Thymus (tissue), 11 donors: ENCODE results near the gene GOLGA8S. TPM values are rescaled to one million over a fixed set of nuclear protein-coding genes. Genes with fewer than 3 reads are reported as not detected.
"Not testable (repeated sequence)": the region's sequence is repeated elsewhere in the genome, so short reads cannot be mapped to it uniquely, and the experiment has no call there.

ENCODE experiments used
- DNase-seq, 9 donors: peaks; one replicate each; pipeline ENCODE4 v3.0.0-alpha.2; 2013; ENCODE audit warnings: low spot score in 9 of 9, low read depth in 6 of 9, missing footprints in 1 of 9
- H3K27ac ChIP-seq, 2 donors: one replicate each; pipeline ENCODE4 v1.5.1; 2013; ENCODE audit warnings: control low read depth in 1 of 2, low read depth in 1 of 2, low read length in 1 of 2, mild to moderate bottlenecking in 1 of 2, moderate library complexity in 1 of 2
- H3K27me3 ChIP-seq, 2 donors: one replicate each; pipeline ENCODE4 v1.5.1; 2013; ENCODE audit warnings: low read length in 1 of 2; ENCODE audit not compliant: control insufficient read depth in 2 of 2, insufficient read depth in 1 of 2
- H3K36me3 ChIP-seq, 2 donors: one replicate each; pipeline ENCODE4 v1.5.1; 2013; ENCODE audit warnings: low read length in 1 of 2, mild to moderate bottlenecking in 1 of 2, moderate library complexity in 1 of 2; ENCODE audit not compliant: control insufficient read depth in 2 of 2, insufficient read depth in 2 of 2
- H3K4me1 ChIP-seq, 2 donors: one replicate each; pipeline ENCODE4 v1.5.1; 2013; ENCODE audit warnings: low read length in 2 of 2; ENCODE audit not compliant: control insufficient read depth in 2 of 2, insufficient read depth in 2 of 2
- H3K4me3 ChIP-seq, 2 donors: one replicate each; pipeline ENCODE4 v1.5.1; 2013; ENCODE audit warnings: low read length in 2 of 2, control low read depth in 1 of 2, mild to moderate bottlenecking in 1 of 2
- H3K9me3 ChIP-seq, 2 donors: one replicate each; pipeline ENCODE4 v1.5.1; 2013; ENCODE audit warnings: low read length in 1 of 2, mild to moderate bottlenecking in 1 of 2; ENCODE audit not compliant: control insufficient read depth in 2 of 2, insufficient read depth in 1 of 2
- WGBS: extraction: QIAGEN DNeasy Blood & Tissue Kit; methylation state at CpG from one replicate; pipeline ENCODE4 v1.1.7; 2013; 5-methylcytosine and 5-hydroxymethylcytosine counted together
- polyA plus RNA-seq: library from polyadenylated mRNA; stranded (reverse); fragments of 200-250 nt; gene quantifications from one replicate; pipeline ENCODE4 v1.2.3, GENCODE V29; 2013
- total RNA-seq: library from RNA; stranded (reverse); fragments of 120-200 nt; gene quantifications from one replicate; pipeline ENCODE4 v1.2.4, GENCODE V29; 2013
- donor health status: healthy.

Gene GOLGA8S
- total and polyA plus RNA-seq, 2 donors, result 0.05 to 0.23 TPM

DNA sequence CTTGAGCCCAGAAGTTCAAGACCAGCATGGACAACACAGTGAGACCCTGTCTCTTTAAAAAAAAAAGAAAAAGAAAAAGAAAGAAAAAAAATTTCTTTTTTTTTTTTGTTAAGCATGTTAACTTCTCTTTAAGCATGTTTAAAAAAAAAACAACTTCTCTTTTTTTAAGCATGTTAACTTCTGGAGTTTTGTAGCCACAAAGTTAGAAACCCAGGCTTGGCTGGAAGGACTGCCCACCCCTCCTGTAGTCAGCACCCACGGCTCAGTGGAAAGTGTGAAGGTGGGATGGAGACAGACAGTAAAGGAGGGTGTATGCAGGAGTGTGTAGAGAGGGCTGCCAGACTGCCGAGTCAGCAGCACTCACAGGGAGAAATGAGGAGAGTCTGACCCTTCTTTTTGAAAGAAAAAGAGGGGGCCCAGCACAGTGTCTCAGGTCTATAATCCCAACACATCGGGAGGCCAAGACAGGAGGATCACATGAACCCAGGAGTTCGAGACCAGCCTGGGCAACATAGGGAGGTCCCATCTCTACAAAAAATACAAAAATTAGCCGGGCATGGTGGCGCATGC lies 33.2 kb downstream of the GOLGA8S start:
- Histone ChIP-seq H3K4me1 (peaks cover 7 to 12% of the 10 kb centered on the region in 2 donors), H3K36me3 (no peaks in the 10 kb centered on the region), H3K9me3 (no peaks in the 10 kb centered on the region), H3K4me3 (no peak overlapping the region), H3K27me3 (no peaks in the 10 kb centered on the region), H3K27ac (no peak overlapping the region)
- WGBS, result 67% methylated on average over 6 of the region's 6 CpGs
- no peak for DNase-seq

DNA sequence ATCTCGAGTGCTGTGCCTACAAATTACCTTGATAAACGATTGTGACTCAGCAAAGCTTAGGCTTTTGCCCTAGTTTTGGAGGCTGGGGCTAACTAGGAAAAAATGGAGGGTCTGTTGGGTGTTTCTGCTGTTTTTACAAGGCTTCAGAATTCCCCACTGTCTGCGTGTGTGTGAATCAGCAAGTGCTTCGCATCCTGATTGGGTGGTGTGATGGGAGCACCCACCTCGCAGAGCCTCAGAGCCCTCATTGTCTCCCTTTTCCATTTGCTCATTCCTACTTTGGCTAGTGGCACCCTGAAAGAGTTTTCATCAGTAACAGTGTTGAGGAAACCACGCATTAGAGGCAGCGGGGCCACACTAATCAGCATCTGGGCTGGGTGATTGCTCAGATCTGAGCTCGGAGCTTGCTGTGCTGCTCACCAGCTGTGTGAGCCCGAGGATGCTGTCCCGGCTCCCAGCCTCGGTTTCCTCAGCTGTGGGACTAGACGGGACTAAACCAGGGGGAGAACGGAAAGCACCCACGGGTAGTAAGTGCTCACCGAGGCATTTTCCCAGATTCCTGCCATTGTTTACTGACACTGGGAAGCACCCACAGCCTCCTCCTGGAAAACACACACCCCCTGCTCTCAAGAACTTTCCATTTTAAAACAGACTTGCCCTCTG lies 40.6 kb downstream of the GOLGA8S start:
- Histone ChIP-seq H3K27me3 (no peaks in the 10 kb centered on the region), H3K4me3 (no peak overlapping the region), H3K36me3 (no peaks in the 10 kb centered on the region), H3K27ac (no peak overlapping the region), H3K9me3 (no peaks in the 10 kb centered on the region), H3K4me1 (no peaks in the 10 kb centered on the region)
- 84% methylated on average over 15 of the region's 15 CpGs for WGBS
- no peak for DNase-seq

DNA sequence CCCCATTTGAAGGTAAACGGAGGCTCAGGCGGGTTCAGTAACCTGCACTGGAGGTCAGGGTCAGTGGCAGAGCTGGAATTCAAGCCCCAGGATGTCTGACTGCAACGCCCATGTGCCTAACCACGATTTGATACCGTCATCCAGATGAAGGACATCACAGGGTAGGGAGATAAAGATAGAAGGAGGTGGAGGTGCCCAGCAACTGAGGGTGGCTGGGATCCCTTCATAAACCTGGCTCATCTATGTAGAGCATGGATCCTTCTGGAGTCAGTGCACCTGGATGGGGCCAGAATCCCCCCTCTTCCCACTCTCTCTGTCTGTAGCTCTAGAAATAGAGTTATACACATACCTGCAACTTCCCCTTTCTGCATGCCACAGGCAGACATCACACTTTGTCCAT lies 41.3 kb downstream of the GOLGA8S start:
- 82% methylated on average over 5 of the region's 5 CpGs for WGBS
- Histone ChIP-seq H3K4me1 (no peaks in the 10 kb centered on the region), H3K9me3 (no peaks in the 10 kb centered on the region), H3K27ac (no peak overlapping the region), H3K36me3 (no peaks in the 10 kb centered on the region), H3K4me3 (no peak overlapping the region), H3K27me3 (no peaks in the 10 kb centered on the region)
- DNase-seq, result no peak

DNA sequence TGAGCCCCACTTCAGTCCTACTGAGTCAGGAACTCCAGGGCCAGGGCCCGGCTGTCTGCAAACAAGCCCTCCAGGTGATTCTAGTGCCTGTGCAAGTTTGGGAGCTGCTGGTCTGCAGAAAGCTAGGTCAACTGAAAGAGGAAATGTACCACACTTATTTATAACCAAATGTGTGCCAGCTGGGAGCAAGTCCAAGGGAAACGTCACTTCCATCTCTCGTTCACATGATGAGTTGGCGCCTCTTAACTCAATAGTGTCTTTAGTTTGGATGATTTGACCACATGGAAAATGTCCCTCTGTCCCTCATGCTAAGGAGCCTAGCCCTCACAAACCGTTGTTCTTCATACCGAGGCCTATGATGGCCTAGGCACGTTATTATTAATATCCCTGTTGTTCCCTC lies 43.2 kb downstream of the GOLGA8S start:
- WGBS, result 85% methylated on average over 7 of the region's 7 CpGs
- Histone ChIP-seq H3K9me3 (no peaks in the 10 kb centered on the region), H3K4me3 (no peak overlapping the region), H3K27ac (no peak overlapping the region), H3K27me3 (no peaks in the 10 kb centered on the region), H3K36me3 (no peaks in the 10 kb centered on the region), H3K4me1 (no peaks in the 10 kb centered on the region)
- no peak for DNase-seq

DNA sequence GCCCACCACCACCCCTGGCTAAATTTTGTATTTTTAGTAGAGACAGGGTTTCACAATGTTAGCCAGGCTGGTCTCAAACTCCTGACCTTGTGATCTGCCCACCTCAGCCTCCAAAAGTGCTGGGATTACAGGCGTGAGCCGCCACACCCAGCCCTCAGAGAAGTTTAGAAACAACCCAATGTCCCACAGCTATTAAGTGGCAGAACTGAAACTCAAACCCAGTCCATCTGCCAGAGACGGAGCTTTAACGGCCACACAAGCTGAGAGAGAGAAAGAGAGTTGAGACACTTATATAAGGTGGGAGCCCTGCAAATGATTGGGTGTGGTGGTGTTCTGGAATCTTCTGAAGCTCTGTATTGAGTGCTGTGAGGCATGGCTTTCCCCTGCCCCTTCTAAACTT lies 43.8 kb downstream of the GOLGA8S start:
- not testable (repeated sequence) for H3K4me1 ChIP-seq, H3K27me3 ChIP-seq, H3K9me3 ChIP-seq, H3K27ac ChIP-seq, H3K4me3 ChIP-seq, H3K36me3 ChIP-seq, DNase-seq
- WGBS, result 98% methylated on average over 4 of the region's 4 CpGs

DNA sequence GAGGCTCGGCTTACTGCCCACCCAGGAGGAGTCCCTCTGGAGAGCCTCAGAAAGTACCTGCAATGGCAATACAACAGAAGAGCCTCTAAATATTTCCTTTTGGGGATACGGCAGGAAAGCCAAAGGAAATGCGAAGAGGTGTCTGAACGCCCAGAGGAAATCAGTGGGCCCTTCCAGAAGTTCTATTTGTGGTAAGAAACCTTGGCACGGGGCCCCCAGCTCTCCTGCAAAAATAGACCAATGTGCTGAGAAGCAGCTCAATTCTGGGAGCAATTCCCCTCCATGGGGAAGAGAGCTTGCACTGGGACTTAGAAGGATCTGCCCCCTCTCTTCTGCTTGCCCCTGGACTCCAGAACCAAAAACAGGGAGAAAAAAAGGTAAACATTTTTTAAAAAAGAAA lies 44.7 kb downstream of the GOLGA8S start:
- H3K4me3 ChIP-seq, DNase-seq, H3K27ac ChIP-seq, H3K36me3 ChIP-seq, H3K4me1 ChIP-seq, H3K27me3 ChIP-seq, H3K9me3 ChIP-seq: not testable (repeated sequence)
- WGBS, result 77% methylated on average over 5 of the region's 5 CpGs

DNA sequence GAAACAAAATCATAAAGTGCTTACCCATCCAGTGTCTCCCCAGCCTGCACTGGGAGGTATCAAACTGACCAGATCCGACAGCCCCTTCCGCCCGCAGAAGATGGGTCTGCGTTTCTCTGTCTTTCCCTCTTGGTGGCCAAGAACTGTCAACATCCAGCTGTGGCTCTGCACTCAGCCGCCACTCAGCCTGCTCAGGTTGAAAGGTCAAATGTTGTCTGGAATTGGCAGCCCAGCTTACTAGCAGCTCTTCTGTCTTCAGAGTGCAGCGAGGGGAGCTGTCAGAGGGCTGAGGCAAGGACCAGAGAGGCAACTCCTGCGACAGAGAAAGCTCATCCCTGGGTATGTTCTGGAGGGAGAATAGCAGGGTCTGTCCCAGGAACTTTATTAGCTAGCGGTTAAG lies 47.1 kb downstream of the GOLGA8S start:
- Histone ChIP-seq H3K27me3 (no peaks in the 10 kb centered on the region), H3K36me3 (no peaks in the 10 kb centered on the region), H3K4me1 (no peaks in the 10 kb centered on the region), H3K4me3 (no peak overlapping the region), H3K27ac (no peak overlapping the region), H3K9me3 (no peaks in the 10 kb centered on the region)
- 89% methylated on average over 8 of the region's 8 CpGs for WGBS
- no peak for DNase-seq

DNA sequence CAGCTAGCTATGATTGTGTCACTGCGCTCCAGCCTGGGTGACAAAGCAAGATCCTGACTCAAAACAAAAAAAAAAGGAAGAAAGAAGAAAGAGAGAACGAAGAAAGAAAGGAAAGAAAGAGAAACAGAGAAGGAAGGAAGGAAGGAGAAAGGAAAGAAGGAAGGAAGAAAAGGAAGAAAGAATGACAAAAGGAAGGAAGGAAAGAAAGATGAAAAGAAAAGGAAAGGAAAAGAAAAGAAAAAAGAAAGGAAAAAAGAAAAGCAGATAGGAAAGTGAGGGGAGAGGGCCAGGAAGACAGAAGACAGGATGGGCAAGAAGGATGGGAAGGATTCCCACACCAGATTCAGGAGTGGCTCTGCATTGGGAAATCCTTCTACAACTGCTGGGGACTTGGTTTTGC lies 47.6 kb downstream of the GOLGA8S start:
- no peak overlapping the region for H3K27ac ChIP-seq
- no peaks in the 10 kb centered on the region for H3K9me3 ChIP-seq
- no peak overlapping the region for H3K4me3 ChIP-seq
- 77% methylated on average over 2 of the region's 2 CpGs for WGBS
- no peaks in the 10 kb centered on the region for H3K4me1 ChIP-seq
- no peak for DNase-seq
- no peaks in the 10 kb centered on the region for H3K36me3 ChIP-seq
- no peaks in the 10 kb centered on the region for H3K27me3 ChIP-seq

DNA sequence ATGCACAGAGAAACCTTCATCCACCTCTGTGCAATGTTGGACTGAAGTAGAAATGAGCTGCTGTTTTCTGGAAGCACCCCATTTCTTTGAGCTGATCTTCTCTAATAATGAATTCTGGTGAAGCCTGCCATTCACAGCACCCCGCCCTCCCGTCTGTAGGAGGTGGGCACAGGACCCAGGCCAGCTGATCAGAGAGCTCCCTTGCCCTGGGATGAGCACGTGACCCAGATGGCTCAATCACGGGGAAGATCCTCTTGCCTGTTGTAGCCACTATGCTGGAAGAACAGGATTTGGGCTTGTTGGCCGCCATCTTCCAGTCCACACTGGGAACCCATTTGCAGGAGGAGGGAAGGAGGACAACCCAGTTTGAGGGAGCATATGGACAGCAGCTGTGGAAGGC lies 48.0 kb downstream of the GOLGA8S start:
- Histone ChIP-seq H3K9me3 (no peaks in the 10 kb centered on the region), H3K4me3 (no peak overlapping the region)
- 83% methylated on average over 5 of the region's 5 CpGs for WGBS

More for the DNA sequence above, 48.0 kb downstream of the GOLGA8S start:
- DNase-seq, result no peak
- Histone ChIP-seq H3K27ac (no peak overlapping the region), H3K36me3 (no peaks in the 10 kb centered on the region), H3K4me1 (no peaks in the 10 kb centered on the region), H3K27me3 (no peaks in the 10 kb centered on the region)
